Activated CD4-positive, alpha-beta T cell treated with anti-CD3 and anti-CD28 coated beads, Interleukin-2, amount 10 ng/mL, durations not matched to agents 24 days and 14 days (primary cell): ENCODE data around the gene MFSD11. TPM values are rescaled to one million over a fixed set of nuclear protein-coding genes. Genes with fewer than 3 reads are reported as not detected.
"Not testable (repeated sequence)": the region's sequence is repeated elsewhere in the genome, so short reads cannot be mapped to it uniquely, and the experiment has no call there.

Source experiments
- DNase-seq: peaks from one replicate; pipeline ENCODE4 v3.0.0; 2022
- H3K27ac Mint-ChIP-seq: one replicate; pipeline ENCODE4 v1.8.0; 2022; ENCODE audit warnings: mild to moderate bottlenecking, mixed read lengths
- H3K27me3 Mint-ChIP-seq: one replicate; pipeline ENCODE4 v1.8.0; 2022; ENCODE audit warnings: mixed read lengths
- H3K36me3 Mint-ChIP-seq: one replicate; pipeline ENCODE4 v1.8.0; 2022; ENCODE audit warnings: low read depth, mild to moderate bottlenecking, mixed read lengths
- H3K4me1 Mint-ChIP-seq: one replicate; pipeline ENCODE4 v1.8.0; 2021; ENCODE audit warnings: mixed read lengths
- H3K4me3 Mint-ChIP-seq: one replicate; pipeline ENCODE4 v1.8.0; 2022; ENCODE audit warnings: mild to moderate bottlenecking, moderate library complexity, mixed read lengths
- H3K9me3 Mint-ChIP-seq: one replicate; pipeline ENCODE4 v1.8.0; 2021; ENCODE audit warnings: mixed read lengths
- intact Hi-C: fragments of 100-400 bp; cut with micrococcal nuclease; formaldehyde crosslinking; loops from one replicate; pipeline ENCODE4 v1.15.1; 2023
- total RNA-seq: library from RNA; stranded (reverse); gene quantifications from 2 replicates; pipeline ENCODE4 v1.2.3, GENCODE V29; 2022

The MFSD11 gene
- total RNA-seq, 1 donor from 2014 or later, result 15.1 TPM

DNA sequence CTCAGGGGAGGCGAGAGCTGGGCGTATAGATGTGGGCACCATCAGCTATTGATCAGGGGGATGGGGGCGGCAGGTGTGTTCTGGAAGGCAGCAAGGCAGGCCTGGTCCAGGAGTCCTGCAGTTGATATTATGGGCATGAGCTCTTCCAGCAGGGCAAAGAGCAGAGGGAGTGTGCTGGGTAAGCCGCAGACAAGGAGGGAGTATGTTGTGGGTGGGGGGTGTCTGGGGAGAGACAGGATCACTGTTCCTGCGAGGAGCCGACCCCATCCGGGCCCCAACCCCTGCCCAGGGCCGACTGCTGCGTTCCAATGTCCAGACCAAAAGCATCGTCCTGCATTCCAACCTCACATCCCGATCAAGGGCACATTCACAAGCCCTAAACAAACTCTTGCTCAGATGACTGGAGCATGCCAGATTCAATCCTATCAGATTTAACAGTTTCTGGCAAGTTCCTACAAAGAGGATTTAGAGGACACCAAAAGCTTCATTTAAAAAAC, 36.4 kb upstream of the MFSD11 start:
- Mint-ChIP-seq H3K27ac (no peak overlapping the region), H3K36me3 (no peaks in the 10 kb centered on the region), H3K4me1 (no peaks in the 10 kb centered on the region), H3K9me3 (no peaks in the 10 kb centered on the region), H3K4me3 (no peak overlapping the region), H3K27me3 (peaks cover under 1% of the 10 kb centered on the region)
- intact Hi-C loops, result no loop called here
- no peak for DNase-seq

DNA sequence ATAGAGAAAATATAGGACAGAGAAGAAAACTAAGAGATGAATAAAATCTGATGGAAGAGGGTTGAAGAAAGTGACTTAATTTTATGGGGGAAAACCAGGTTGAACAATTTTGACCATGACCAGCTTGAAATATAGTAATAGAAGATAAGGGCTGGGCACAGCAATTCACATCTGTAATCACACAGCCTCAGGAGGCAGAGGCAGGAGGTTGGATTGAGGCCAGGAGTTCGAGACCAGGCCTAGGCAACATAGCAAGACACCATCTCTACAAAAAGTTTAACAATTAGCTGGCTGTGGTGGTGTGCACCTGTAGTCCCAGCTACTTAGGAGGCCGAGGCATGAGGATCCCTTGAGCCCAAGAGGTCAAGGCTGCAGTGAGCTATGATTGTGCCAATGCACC, 35.8 kb upstream of the MFSD11 start:
- Mint-ChIP-seq H3K4me3 (no peak overlapping the region), H3K27ac (no peak overlapping the region), H3K36me3 (no peaks in the 10 kb centered on the region), H3K9me3 (no peaks in the 10 kb centered on the region), H3K27me3 (no peaks in the 10 kb centered on the region), H3K4me1 (no peaks in the 10 kb centered on the region)
- no peak for DNase-seq
- intact Hi-C loops, result no loop called here

GRCh38 chr17:76702941-76703637, 34.8 kb upstream of the MFSD11 start:
- Mint-ChIP-seq H3K9me3 (no peaks in the 10 kb centered on the region), H3K4me3 (no peak overlapping the region), H3K36me3 (no peaks in the 10 kb centered on the region), H3K4me1 (no peaks in the 10 kb centered on the region), H3K27ac (no peak overlapping the region), H3K27me3 (no peaks in the 10 kb centered on the region)
- no peak for DNase-seq
- intact Hi-C loops, result no loop called here

DNA sequence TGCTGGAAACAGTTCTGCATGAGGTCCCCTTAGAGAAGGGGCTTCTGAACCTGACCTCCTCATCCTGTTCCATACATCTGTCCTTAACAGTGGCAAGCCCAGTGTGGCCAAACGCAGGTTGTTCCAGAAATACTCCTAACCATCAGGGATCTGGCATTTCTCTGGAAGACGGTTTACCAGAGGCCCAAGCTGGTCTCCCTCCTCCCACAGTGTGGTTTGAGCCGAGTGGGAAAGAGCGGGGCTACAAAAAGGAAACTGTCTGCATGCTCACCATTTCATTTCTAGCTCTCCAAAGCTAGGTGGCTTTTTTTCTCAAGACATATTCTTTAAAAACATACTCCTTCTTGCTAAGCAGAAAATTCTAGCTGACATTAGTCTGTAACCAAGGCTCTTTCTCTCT, 33.1 kb upstream of the MFSD11 start:
- H3K9me3 Mint-ChIP-seq, result no peaks in the 10 kb centered on the region
- no peaks in the 10 kb centered on the region for H3K36me3 Mint-ChIP-seq
- intact Hi-C loops, result no loop called here
- H3K27me3 Mint-ChIP-seq, result peaks cover 4% of the 10 kb centered on the region
- H3K4me3 Mint-ChIP-seq, result no peak overlapping the region
- DNase-seq, result no peak
- no peak overlapping the region for H3K27ac Mint-ChIP-seq
- H3K4me1 Mint-ChIP-seq, result peaks cover 6% of the 10 kb centered on the region

- Mint-ChIP-seq H3K36me3 (no peaks in the 10 kb centered on the region), H3K27ac (no peak overlapping the region), H3K4me3 (no peak overlapping the region), H3K9me3 (no peaks in the 10 kb centered on the region), H3K4me1 (peaks cover 12% of the 10 kb centered on the region), H3K27me3 (peaks cover 4% of the 10 kb centered on the region)
- no peak for DNase-seq
- intact Hi-C loops, result no loop called here
These were observed 31.1 kb upstream of the MFSD11 start for GRCh38 chr17:76706817-76707216.

DNA sequence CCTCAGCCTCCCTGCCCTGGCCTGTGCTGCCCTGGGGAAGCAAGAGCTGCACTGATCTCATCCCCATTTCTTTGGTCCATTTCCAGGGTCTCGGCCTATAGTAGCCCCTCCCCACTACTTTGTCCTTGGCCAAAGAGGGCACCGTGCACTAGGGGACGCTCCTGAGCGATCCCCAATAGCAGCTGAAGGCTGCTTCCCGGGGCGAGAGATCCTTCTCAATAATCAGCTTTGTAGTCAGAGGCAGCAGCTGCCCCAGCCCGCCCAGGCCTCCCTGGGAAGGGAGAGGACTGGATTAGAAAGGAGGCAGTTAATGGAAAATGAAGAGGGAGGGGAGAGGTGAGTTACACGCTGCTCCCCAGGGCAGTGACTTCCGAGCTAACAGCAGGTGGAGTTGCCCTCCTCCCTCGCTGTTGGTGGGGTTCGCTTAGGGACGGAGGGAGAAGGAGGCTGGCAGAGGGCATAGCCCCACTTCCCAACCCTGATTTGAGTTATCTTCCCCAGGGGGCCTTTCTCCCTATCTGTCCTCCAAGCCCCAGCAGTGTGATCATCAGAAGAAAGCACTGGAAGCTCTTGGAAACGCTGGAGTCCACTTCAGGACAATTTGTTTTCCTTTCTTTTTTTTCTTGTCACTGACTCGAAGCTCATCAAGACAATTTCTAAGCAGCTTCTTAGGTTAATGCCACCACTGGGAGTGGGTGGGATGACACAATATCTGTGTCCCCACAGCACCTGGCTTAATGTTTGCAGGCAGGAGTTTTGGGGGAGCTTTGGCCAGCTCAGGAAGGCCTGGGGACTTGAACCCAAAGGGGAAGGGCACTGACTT, 29.7 kb upstream of the MFSD11 start:
- no peak for DNase-seq
- peaks cover 12% of the 10 kb centered on the region for H3K4me1 Mint-ChIP-seq
- no peaks in the 10 kb centered on the region for H3K9me3 Mint-ChIP-seq
- no peak overlapping the region for H3K4me3 Mint-ChIP-seq
- peaks cover 4% of the 10 kb centered on the region for H3K27me3 Mint-ChIP-seq
- H3K27ac Mint-ChIP-seq, result no peak overlapping the region
- H3K36me3 Mint-ChIP-seq, result peaks cover 7% of the 10 kb centered on the region
- intact Hi-C loops, result no loop called here

DNA sequence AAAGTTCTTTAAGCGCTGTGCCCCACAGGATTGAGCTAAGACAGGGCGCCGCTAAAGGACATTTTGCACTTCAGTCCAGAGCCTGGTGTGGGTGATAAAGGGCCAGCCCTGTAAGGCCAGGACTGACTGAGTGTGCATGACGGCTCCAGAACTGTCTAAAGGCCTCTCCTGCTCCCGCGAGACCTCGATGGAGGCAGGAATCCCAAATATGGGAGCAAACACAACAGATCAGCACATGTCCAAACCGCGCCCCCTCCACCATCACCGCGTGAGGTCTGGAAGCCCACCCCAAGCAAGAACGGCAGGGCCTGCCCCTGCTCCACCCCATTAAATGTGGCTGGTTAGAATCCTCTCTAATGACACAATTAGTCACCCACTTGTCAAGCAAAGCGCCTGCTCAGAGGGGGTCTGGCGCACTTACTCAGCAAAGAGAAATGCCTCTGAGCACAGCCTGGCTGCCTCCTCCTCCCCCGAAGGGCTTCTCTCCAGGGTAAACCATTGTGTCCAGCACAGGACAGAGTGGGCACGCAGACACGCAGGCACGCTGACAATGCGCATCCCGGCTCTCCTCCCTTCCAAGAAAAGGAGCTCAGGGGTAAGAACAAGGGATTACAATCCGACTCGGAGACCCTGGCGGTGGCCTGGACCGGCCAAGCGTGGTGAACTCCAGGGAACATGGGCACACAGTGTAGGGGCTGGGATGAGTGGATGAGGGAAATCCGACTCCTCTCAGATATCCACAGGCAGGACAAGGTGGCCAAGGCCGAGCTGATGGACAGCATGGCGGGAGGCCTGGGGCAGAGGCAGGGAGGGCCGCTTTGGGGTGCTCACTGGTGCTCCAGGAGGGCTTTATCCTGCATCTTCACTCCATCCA, 28.6 kb upstream of the MFSD11 start:
- intact Hi-C loops, result no loop called here
- Mint-ChIP-seq H3K4me3 (peak overlapping the region; percentile 64), H3K27ac (peak overlapping the region; percentile 66), H3K27me3 (peaks cover 4% of the 10 kb centered on the region), H3K9me3 (no peaks in the 10 kb centered on the region), H3K36me3 (peaks cover 17% of the 10 kb centered on the region), H3K4me1 (peaks cover 19% of the 10 kb centered on the region)
- no peak for DNase-seq

DNA sequence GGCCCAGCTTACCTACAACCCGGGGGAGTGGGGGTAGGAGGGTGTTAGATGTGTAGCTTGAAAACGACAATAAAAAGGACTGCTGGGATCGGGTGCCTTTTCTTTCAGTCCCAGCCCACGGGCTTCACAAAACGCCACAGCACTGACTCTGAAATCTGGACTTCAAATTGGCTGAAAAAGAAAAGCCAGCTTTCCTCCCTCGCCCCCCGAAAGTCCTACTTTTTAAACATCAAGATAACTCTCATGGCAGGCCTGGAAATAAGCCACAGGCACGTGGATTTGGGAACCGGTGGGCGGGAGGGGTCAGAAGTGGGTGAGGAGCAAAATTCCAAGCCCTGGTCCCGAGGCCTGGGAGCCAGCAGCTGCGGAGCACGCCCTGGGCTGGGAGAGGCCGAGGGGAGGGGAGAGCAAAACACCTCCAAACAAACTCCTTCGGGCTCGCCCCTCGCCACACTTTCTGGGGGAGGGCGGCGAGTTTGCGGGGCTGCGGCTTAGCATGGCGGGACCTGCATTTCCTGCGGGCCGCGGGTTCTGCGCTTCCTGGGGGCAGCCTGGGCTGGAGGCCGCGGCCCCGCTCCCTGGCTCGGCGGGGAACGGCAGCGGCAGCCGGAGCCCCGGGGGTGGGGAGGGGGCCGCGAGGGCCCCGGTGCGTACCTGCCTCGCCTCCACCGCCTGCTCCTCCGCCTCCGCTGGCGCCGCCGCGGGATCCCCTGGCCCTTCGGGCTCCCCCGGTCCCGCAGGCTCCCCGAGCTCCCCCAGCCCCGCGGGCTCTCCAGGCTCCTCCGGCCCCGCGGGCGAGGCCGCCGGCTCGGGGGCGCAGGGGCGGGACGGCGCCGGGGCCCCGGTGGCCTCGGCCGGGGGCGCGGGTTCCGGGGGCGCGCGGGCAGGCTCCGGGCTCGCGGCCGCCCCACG, 27.7 kb upstream of the MFSD11 start:
- H3K27ac Mint-ChIP-seq, H3K27me3 Mint-ChIP-seq, H3K9me3 Mint-ChIP-seq, intact Hi-C loops: not testable (repeated sequence)
- Mint-ChIP-seq H3K4me3 (peak overlapping the region; percentile 64), H3K4me1 (peaks cover 23% of the 10 kb centered on the region), H3K36me3 (peaks cover 21% of the 10 kb centered on the region)
- peak; percentile 73 for DNase-seq

DNA sequence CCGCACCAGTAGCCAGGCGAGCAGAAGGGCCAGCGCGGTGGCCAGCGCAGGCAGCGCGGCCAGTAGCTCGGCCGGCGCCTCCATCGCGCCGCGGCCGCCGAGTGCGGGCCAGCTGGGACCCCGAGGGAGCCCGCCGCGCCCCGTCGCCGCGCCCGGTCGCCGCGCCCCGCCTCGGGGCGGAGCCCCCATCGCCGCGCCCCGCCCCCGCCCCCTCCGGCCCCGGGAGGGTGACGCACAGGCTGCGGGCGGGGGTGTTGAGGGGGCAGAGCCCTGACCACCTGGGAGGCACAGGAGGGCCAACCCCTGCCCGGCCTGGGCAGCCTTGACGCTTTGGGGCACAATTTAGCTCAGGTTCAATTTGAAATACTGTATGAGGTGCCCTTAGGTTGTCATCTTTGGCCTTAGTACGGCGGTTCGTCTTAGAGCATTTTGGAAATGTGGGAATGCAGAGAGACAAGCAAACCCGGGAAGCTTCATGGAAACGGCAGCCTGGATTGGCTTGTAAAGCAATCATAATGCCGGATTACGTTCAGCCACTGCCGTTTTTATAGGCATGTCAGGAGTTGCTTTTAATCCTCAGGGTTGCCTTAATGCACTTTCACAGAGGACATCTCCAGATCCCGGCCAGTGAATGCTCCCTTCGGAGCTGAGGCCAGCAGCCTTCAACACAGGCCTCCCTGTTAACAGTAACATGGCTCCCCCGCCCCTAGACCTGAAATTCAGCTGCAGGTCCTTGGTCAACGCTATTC, 26.9 kb upstream of the MFSD11 start, which contains the start of gene MXRA7:
Gene MXRA7, minus strand, starts transcription at position 103 of the 749 bp plus-strand sequence. Its CDS starts 19 bp downstream, at position 84.
- peaks cover 4% of the 10 kb centered on the region for H3K27me3 Mint-ChIP-seq
- no peak within 1 kb of the TSS for H3K27ac Mint-ChIP-seq
- peak within 1 kb of the TSS; percentile 67 for H3K4me3 Mint-ChIP-seq
- H3K9me3 Mint-ChIP-seq, result no peaks in the 10 kb centered on the region
- peaks cover 30% of the 10 kb centered on the region for H3K4me1 Mint-ChIP-seq
- H3K36me3 Mint-ChIP-seq, result peaks cover 29% of the 10 kb centered on the region
- intact Hi-C loops, result no loop called here
- peak; percentile 88 for DNase-seq

DNA sequence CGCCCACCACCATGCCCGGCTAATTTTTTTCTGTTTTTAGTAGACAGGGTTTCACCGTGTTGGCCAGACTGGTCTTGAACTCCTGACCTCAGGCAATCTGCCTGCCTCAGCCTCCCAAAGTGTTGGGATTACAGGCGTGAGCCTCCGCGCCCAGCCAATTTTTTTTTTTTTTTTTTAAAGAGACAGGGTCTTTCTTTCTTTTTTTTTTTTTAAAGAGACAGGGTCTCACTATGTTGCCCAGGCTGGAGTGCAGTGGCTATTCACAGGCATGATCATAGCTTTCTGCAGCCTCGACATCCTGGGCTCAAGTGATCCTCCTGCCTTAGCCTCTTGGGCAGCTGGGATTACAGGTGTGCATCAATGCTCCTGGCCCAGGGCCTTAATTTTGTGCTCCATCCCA, 25.6 kb upstream of the MFSD11 start:
- H3K27me3 Mint-ChIP-seq, intact Hi-C loops, DNase-seq, H3K27ac Mint-ChIP-seq, H3K4me3 Mint-ChIP-seq, H3K9me3 Mint-ChIP-seq: not testable (repeated sequence)
- Mint-ChIP-seq H3K4me1 (peaks cover 35% of the 10 kb centered on the region), H3K36me3 (peaks cover 39% of the 10 kb centered on the region)

DNA sequence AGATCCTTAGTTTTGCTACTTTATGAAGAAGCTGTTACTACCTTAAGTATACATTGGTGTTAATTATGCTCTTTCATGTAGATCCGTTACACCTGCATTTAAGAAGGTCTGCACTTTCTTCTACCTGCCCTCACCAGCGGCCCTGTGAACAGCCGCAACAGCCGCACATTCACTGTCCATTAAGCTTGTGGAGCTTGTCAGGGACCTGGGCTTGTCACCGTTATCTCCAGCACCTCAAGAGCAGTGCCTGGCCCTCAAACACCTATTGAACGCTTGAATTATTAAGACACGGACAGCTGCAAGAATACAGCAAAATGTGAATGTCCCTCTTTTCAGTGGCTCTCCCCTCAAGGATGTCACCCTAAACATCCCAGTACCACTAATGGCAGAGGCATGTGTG, 24.2 kb upstream of the MFSD11 start:
- no peak for DNase-seq
- peaks cover 36% of the 10 kb centered on the region for H3K4me1 Mint-ChIP-seq
- H3K36me3 Mint-ChIP-seq, result peaks cover 46% of the 10 kb centered on the region
- H3K9me3 Mint-ChIP-seq, result no peaks in the 10 kb centered on the region
- intact Hi-C loops, result no loop called here
- peaks cover 4% of the 10 kb centered on the region for H3K27me3 Mint-ChIP-seq
- no peak overlapping the region for H3K27ac Mint-ChIP-seq
- H3K4me3 Mint-ChIP-seq, result no peak overlapping the region

DNA sequence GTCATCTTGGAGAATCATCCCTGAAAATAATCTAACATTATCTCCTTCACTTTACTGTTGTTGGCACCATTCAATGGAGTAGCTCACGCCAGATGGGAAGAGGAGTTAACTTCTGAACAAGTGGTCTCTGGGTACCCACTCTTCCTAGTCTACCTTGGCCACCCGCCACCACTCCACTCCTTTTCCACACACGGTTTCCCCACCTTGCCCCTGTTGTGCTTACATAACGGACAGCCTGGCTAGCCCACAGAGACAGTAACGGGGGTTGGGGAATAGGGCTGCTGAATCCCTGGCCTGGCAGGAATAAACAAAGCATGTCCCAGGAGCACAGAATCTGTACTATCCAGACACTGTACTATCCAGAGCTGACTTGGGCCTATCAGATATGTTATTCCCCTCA, 23.6 kb upstream of the MFSD11 start:
- intact Hi-C loops, result no loop called here
- Mint-ChIP-seq H3K27ac (no peak overlapping the region), H3K9me3 (no peaks in the 10 kb centered on the region), H3K27me3 (peaks cover 2% of the 10 kb centered on the region), H3K4me3 (no peak overlapping the region), H3K4me1 (peaks cover 34% of the 10 kb centered on the region), H3K36me3 (peaks cover 51% of the 10 kb centered on the region)
- DNase-seq, result no peak
